ENCODE results near the gene CEACAM7.

- TF ChIP-seq EZH2 (IDR thresholded peaks at IDR 0.05; ENCODE audit: insufficient read depth, poor library complexity, severe bottlenecking): no peak
- TF ChIP-seq EZH2phosphoT487 (IDR thresholded peaks at IDR 0.05; ENCODE audit: insufficient read depth, low read depth): no peak
Observed at GRCh38 chr19:41627966-41628675, 59.9 kb downstream of the CEACAM7 start.

Data from GM23248 (cell line).